GM23248 (cell line): ENCODE measurements around the gene SLC7A11. TPM values are rescaled to one million over a fixed set of nuclear protein-coding genes. Genes with fewer than 3 reads are reported as not detected.

Source experiments
- DNase-seq: peaks from one replicate; pipeline ENCODE4 v3.0.0-alpha.2; 2015
- H2AFZ ChIP-seq: fragments of 200-600 bp; sonication (generic); 2 replicates; pipeline ENCODE4 v1.6.1; 2016; ENCODE audit warnings: antibody characterized with exemption
- H3F3A ChIP-seq: fragments of 200-600 bp; sonication (generic); 2 replicates; pipeline ENCODE4 v1.6.1; 2016; ENCODE audit warnings: mild to moderate bottlenecking, antibody characterized with exemption, mixed run types; ENCODE audit not compliant: insufficient read depth
- H3K27ac ChIP-seq: fragments of 200-600 bp; sonication (generic); 2 replicates; pipeline ENCODE4 v1.5.1; 2016; ENCODE audit warnings: mild to moderate bottlenecking
- H3K27me3 ChIP-seq: fragments of 200-600 bp; sonication (generic); replicated peaks from 2 replicates; pipeline ENCODE4 v1.6.1; 2016; ENCODE audit warnings: mild to moderate bottlenecking; ENCODE audit not compliant: insufficient read depth
- H3K36me3 ChIP-seq: fragments of 200-600 bp; sonication (generic); 2 replicates; pipeline ENCODE4 v1.6.1; 2016; ENCODE audit warnings: low read depth, mild to moderate bottlenecking
- H3K4me1 ChIP-seq: fragments of 200-600 bp; sonication (generic); 2 replicates; pipeline ENCODE4 v1.6.1; 2016; ENCODE audit warnings: mild to moderate bottlenecking; ENCODE audit not compliant: insufficient read depth
- H3K4me2 ChIP-seq: fragments of 200-600 bp; sonication (generic); one replicate; pipeline ENCODE4 v1.6.1; 2016; ENCODE audit warnings: mild to moderate bottlenecking; ENCODE audit not compliant: unreplicated experiment
- H3K4me3 ChIP-seq: fragments of 200-600 bp; sonication (generic); 2 replicates; pipeline ENCODE4 v1.5.1; 2016; ENCODE audit warnings: mild to moderate bottlenecking
- H3K79me2 ChIP-seq: fragments of 200-600 bp; sonication (generic); 2 replicates; pipeline ENCODE4 v1.6.1; 2016; ENCODE audit warnings: mild to moderate bottlenecking; ENCODE audit not compliant: insufficient read depth
- H3K9ac ChIP-seq: fragments of 200-600 bp; sonication (generic); 2 replicates; pipeline ENCODE4 v1.6.1; 2016; ENCODE audit warnings: mild to moderate bottlenecking
- H3K9me2 ChIP-seq: fragments of 200-600 bp; sonication (generic); 2 replicates; pipeline ENCODE4 v1.6.1; 2016; ENCODE audit warnings: mixed run types, mild to moderate bottlenecking, moderate library complexity; ENCODE audit not compliant: insufficient read depth
- H3K9me3 ChIP-seq: fragments of 200-600 bp; sonication (generic); one replicate; pipeline ENCODE4 v1.6.1; 2017; ENCODE audit warnings: low read depth
- H4K20me1 ChIP-seq: fragments of 200-600 bp; sonication (generic); 2 replicates; pipeline ENCODE4 v1.6.0; 2016; ENCODE audit not compliant: insufficient read depth
- EZH2 ChIP-seq: fragments of 200-600 bp; sonication (generic); IDR thresholded peaks from 2 replicates; pipeline ENCODE4 v1.6.1; 2018; ENCODE audit warnings: antibody characterized with exemption, mild to moderate bottlenecking; ENCODE audit not compliant: insufficient read depth, poor library complexity, severe bottlenecking
- EZH2phosphoT487 ChIP-seq: fragments of 200-600 bp; sonication (generic); IDR thresholded peaks from 2 replicates; pipeline ENCODE4 v1.6.1; 2018; ENCODE audit warnings: antibody characterized with exemption, moderate library complexity, mild to moderate bottlenecking, low read depth; ENCODE audit not compliant: insufficient read depth
- WGBS, 2 experiments: methylation state at CpG; one replicate each; pipeline ENCODE4 v1.1.6; 2015 to 2017; ENCODE audit warnings: low lambda C conversion rate in 2 of 2, low coverage in 1 of 2; ENCODE audit errors: missing lambda C conversion rate in 2 of 2; 5-methylcytosine and 5-hydroxymethylcytosine counted together
- in situ Hi-C: fragments of 300-500 bp; cut with MboI; formaldehyde crosslinking; loops from 2 replicates; pipeline ENCODE4 v1.15.0; 2020
- polyA plus RNA-seq: library from polyadenylated mRNA; unstranded; fragments of >200 nt; fragmentation: Nextera tagmentation; extraction: Ambion mirVana; gene quantifications from 2 replicates; pipeline ENCODE4 v1.2.1, GENCODE V29; 2016
- total RNA-seq: library from RNA; depleted of rRNA; stranded (reverse); fragments of >200 nt; shearing (Covaris generic); gene quantifications from 2 replicates; pipeline ENCODE4 v1.2.3, GENCODE V29; 2014

SLC7A11 gene
- total and polyA plus RNA-seq, 2 experiments from 2014 or later = 19.6 to 72.3 TPM

DNA sequence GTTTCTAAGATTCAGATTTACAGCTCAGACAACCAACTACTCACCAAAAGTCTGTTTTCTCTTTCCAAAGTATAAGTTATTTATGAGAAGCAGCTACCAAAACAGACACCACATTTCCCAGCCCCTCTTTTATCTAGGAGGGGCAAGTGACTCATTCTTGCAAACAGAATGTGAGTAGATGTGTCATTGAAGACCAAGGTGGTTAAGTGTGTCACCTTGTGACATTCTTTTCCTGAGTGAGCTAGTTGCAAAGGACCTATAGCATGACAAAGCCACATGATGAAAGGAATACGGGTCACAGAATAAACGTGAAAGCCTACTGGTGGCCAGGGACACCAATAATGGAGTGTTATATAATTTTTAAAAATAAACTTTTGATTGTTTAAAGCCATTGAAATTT is 50.0 kb downstream of the SLC7A11 start:
- TF ChIP-seq EZH2 = no peak
- no peak for TF ChIP-seq EZH2phosphoT487
- Histone ChIP-seq H3K36me3 (0 out of 2 replicates have a peak, but pooled peaks cover 5% of the 10 kb centered on the region), H3K4me1 (peaks cover 9% of the 10 kb centered on the region), H2AFZ (no peak overlapping the region), H3K4me3 (no peak overlapping the region), H3K9me2 (no peaks in the 10 kb centered on the region), H3K4me2 (no peak overlapping the region), H3K27ac (no peak overlapping the region), H4K20me1 (no peaks in the 10 kb centered on the region), H3K9ac (no peak overlapping the region), H3F3A (peaks cover 9% of the 10 kb centered on the region), H3K79me2 (no peaks in the 10 kb centered on the region), H3K9me3 (no peaks in the 10 kb centered on the region), H3K27me3 (no peaks in the 10 kb centered on the region)
- WGBS, 2 experiments = 80 to 83% methylated on average over 2 of the region's 2 CpGs
- peak; percentile 38 for DNase-seq
- in situ Hi-C loops = no loop called here

DNA sequence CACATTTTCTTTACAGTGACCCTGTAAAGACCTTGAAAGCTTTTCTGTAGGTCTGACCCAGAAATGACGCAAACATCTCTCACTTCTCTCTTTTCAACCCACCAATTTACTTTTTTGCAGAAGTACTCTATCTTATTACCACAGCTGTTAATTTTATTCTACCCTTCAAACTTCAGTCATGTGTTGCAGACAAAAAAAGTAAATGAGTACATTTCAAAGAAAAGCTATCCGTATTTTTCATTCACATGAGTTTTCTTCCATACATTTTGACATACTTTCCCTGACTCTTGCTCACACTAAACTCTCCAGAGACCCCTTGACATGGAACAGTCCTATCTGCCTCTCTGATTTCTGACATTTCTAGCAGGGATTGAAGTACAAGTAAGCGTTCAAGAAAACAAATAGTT is 51.7 kb downstream of the SLC7A11 start:
- Histone ChIP-seq H3K9me2 (no peaks in the 10 kb centered on the region), H4K20me1 (no peaks in the 10 kb centered on the region), H2AFZ (no peak overlapping the region), H3K4me1 (peaks cover 9% of the 10 kb centered on the region), H3K27ac (no peak overlapping the region), H3K9ac (no peak overlapping the region), H3K36me3 (0 out of 2 replicates have a peak, but pooled peaks cover 5% of the 10 kb centered on the region), H3K79me2 (no peaks in the 10 kb centered on the region), H3K4me3 (no peak overlapping the region), H3K27me3 (no peaks in the 10 kb centered on the region), H3K9me3 (no peaks in the 10 kb centered on the region), H3F3A (peaks cover 9% of the 10 kb centered on the region), H3K4me2 (no peak overlapping the region)
- in situ Hi-C loops = no loop called here
- TF ChIP-seq EZH2 (no peak), EZH2phosphoT487 (no peak)
- DNase-seq = no peak
- 74 to 79% methylated on average over 3 of the region's 3 CpGs for WGBS, 2 experiments

DNA sequence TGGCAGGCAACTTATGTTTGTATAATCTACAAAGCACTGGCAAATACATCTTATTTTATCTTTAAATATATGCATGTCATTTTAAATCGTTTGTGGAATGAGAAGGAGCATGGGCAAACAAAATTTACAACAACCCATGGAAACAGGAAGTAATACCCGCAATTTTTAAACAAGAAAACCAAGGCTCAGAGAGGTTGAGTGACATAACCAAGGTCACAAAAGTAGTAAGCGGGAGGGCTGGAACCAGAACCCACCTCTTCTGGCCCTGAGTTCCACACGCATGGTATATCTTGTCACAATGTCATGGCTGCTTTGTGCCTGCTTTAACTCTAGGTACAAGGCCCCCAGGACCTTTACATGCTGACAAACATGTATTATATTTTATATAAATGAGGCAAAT is 52.9 kb downstream of the SLC7A11 start:
- no peak for TF ChIP-seq EZH2
- no peak for TF ChIP-seq EZH2phosphoT487
- in situ Hi-C loops = no loop called here
- Histone ChIP-seq H3K9ac (no peak overlapping the region), H4K20me1 (no peaks in the 10 kb centered on the region), H3K4me3 (no peak overlapping the region), H3K9me3 (no peaks in the 10 kb centered on the region), H3K9me2 (no peaks in the 10 kb centered on the region), H2AFZ (no peak overlapping the region), H3K27ac (no peak overlapping the region), H3K79me2 (no peaks in the 10 kb centered on the region), H3K4me1 (peaks cover 9% of the 10 kb centered on the region), H3K4me2 (no peak overlapping the region), H3K36me3 (0 out of 2 replicates have a peak, but pooled peaks cover 5% of the 10 kb centered on the region), H3K27me3 (no peaks in the 10 kb centered on the region), H3F3A (peaks cover 9% of the 10 kb centered on the region)
- WGBS, 2 experiments = 86 to 89% methylated on average over 4 of the region's 4 CpGs
- no peak for DNase-seq

DNA sequence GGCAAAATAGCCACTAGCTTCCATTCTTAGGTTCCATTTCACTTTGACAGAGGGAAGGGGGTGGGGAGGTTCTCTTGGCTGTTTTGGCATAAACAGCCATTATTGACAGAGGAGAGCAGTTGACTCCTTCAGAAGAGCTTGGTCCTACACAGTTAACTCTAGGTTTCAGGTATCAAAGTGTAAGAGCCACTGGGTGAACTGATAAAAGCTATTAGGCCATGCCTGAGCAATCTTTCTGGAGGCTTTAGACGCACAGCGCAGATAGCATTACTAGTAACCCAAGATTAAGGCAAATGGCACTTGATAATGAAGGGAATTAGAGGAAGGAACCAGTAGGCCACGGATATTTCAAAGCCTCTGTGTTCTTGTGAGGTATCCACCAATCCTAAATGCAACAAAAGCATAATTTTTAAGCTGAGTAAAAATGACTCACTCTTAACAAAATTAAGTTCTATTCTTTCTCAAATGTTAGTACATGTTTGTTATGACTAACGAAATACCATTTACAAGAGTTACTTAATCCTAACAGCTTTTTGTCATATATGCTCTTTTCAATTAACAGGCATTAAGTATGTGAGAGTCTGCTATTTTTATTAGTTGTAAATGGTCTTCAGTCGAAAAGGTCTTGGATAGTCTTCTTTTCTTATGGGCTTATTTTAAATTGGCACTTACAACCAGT is 53.6 kb downstream of the SLC7A11 start:
- H3K4me1 ChIP-seq = peaks cover 9% of the 10 kb centered on the region
- peak; percentile 53 for DNase-seq
- TF ChIP-seq EZH2phosphoT487 (no peak), EZH2 (no peak)
- peaks cover 9% of the 10 kb centered on the region for H3F3A ChIP-seq
- WGBS, 2 experiments = 78 to 80% methylated on average over 5 of the region's 5 CpGs
- H3K27ac ChIP-seq = 0 out of 2 replicates have a peak overlapping the region, but pooled peaks have one; percentile 24
- no peak overlapping the region for H2AFZ ChIP-seq
- no peaks in the 10 kb centered on the region for H3K27me3 ChIP-seq
- in situ Hi-C loops = no loop called here
- no peak overlapping the region for H3K4me3 ChIP-seq
- H3K36me3 ChIP-seq = 0 out of 2 replicates have a peak, but pooled peaks cover 5% of the 10 kb centered on the region
- H3K9me2 ChIP-seq = no peaks in the 10 kb centered on the region
- no peaks in the 10 kb centered on the region for H3K79me2 ChIP-seq
- no peak overlapping the region for H3K4me2 ChIP-seq
- H3K9me3 ChIP-seq = no peaks in the 10 kb centered on the region
- H3K9ac ChIP-seq = no peak overlapping the region
- H4K20me1 ChIP-seq = no peaks in the 10 kb centered on the region
